SK-N-SH (cell line): ENCODE data around the gene UBN1.

Experiments
- CTCF ChIP-seq: fragments of 200-600 bp; sonication (generic); IDR thresholded peaks from 2 replicates; pipeline ENCODE4 v1.6.1; 2017; ENCODE audit warnings: antibody characterized with exemption, mild to moderate bottlenecking, moderate library complexity
- FOXM1 ChIP-seq: IDR thresholded peaks from 2 replicates; pipeline ENCODE4 v1.4.0; 2012; ENCODE audit warnings: low read depth, mild to moderate bottlenecking
- JUND ChIP-seq: IDR thresholded peaks from 2 replicates; pipeline ENCODE4 v1.4.0; 2012
- NFIC ChIP-seq: IDR thresholded peaks from 2 replicates; pipeline ENCODE4 v1.4.0; 2012; ENCODE audit warnings: borderline replicate concordance
- NRF1 ChIP-seq: IDR thresholded peaks from 2 replicates; pipeline ENCODE4 v1.6.1; 2012; ENCODE audit warnings: low read depth, mild to moderate bottlenecking, low read length
- PBX3 ChIP-seq: IDR thresholded peaks from 2 replicates; pipeline ENCODE4; 2012
- POLR2AphosphoS5 ChIP-seq: IDR thresholded peaks from 2 replicates; pipeline ENCODE4 v1.6.1; 2012; ENCODE audit warnings: low read depth, low read length
- REST ChIP-seq: IDR thresholded peaks from 2 replicates; pipeline ENCODE4 v1.6.1; 2012; ENCODE audit warnings: mild to moderate bottlenecking, low read depth, low read length, moderate library complexity
- RFX5 ChIP-seq: IDR thresholded peaks from 2 replicates; pipeline ENCODE4 v1.6.1; 2012; ENCODE audit warnings: mild to moderate bottlenecking, improper control_type of control experiment, low read length
- RXRA ChIP-seq: IDR thresholded peaks from 2 replicates; pipeline ENCODE4 v1.4.0; 2012; ENCODE audit warnings: low read depth, mild to moderate bottlenecking, borderline replicate concordance
- TAF1 ChIP-seq: IDR thresholded peaks from 2 replicates; pipeline ENCODE4 v1.6.1; 2012; ENCODE audit warnings: low read depth, mild to moderate bottlenecking, low read length, moderate library complexity, borderline replicate concordance
- USF1 ChIP-seq: IDR thresholded peaks from 2 replicates; pipeline ENCODE4 v1.4.0; 2012; ENCODE audit warnings: low read depth, borderline replicate concordance
- USF2 ChIP-seq: fragments of 150-350 bp; IDR thresholded peaks from 2 replicates; pipeline ENCODE4 v1.6.1; 2017; ENCODE audit warnings: antibody characterized with exemption, low read length, low read depth, borderline replicate concordance

GRCh38 chr16:4891097-4891885, 44.0 kb downstream of the UBN1 start:
- TF ChIP-seq USF2 (no peak), CTCF (no peak), JUND (no peak), TAF1 (no peak), USF1 (no peak), NRF1 (no peak), POLR2AphosphoS5 (no peak), PBX3 (no peak), FOXM1 (no peak), RXRA (no peak), RFX5 (no peak), REST (no peak), NFIC (no peak)
